NK-92 (cell line): ENCODE data around the gene CPA3.

Experiments used
- DNase-seq: peaks from one replicate; lab custom pipeline; 2025; ENCODE audit not compliant: unreplicated experiment; lab: John Stamatoyannopoulos, UW

CPA3 gene

GRCh38 chr3:148857316-148857715 lies 7.8 kb upstream of the CPA3 start:
- no peak for DNase-seq

DNA sequence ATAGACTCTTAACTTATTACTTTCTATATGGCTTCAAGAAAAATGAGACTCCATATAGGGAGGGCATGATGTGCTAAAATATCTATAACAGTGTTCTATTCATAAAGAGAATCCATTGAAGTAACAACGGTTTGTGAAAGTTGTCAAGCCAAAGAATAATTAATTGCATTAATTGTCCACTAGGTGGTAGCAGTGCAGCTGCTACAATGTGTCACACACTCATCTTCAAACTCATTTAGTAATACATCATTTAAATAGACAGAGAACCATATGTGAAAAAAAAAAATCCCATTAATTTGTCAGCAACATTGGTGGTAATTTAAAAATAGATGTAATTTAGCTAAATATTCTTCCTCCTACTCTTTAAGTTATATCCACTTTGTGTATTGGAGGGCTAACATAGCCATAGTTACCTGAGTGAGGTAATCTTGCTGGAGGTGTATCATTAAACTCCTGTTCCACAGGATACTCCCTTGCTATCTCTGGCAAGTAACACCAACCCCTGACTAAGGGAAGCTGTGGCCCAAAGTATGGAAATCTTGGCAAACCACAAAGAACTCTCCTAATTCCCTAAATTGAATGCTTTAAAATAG lies 3.7 kb upstream of the CPA3 start:
- DNase-seq: no peak

DNA sequence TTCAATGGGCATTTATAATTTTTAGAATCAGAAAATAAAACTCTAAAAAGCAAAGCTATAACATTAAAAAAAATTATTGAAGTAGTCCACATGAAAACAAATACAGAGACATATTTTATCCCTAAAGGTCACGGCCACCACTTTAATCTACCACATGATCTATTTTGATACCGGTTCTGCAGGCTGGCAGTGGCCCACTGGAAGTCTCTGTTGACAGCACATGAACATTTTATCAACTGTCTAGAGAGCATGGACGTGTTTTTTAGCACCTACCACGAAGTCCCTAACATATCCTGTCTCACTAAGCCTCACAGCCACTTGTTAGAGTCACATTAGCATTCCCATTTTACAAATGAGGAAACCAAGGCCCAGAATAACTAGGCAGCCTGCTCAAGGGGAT lies 1.8 kb upstream of the CPA3 start:
- no peak for DNase-seq

- no peak for DNase-seq
Measured at GRCh38 chr3:148863814-148864213, 1.3 kb upstream of the CPA3 start.

GRCh38 chr3:148866261-148866660 lies 1.2 kb downstream of the CPA3 start:
- DNase-seq: no peak

- DNase-seq: no peak
Measured at GRCh38 chr3:148873270-148873927, 8.3 kb downstream of the CPA3 start.

DNA sequence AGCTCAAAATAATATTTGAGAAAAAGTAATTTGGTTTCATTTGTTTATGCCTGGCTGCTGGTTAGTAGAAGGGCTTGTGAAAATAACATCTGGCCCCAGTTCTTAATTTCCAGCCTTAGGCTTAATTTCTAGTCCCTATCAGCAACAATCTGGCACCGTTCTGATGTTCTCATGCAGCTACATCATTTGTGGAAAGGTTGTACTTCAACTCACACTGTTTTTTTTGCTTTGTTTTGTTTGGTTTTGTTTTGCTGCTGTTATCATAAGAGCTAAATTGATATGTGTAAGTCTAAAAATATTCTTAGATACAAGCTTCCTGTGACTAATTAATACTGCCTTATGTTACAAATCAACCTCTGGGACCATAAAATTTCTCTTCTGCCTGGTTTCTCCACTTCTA lies 8.9 kb downstream of the CPA3 start:
- no peak for DNase-seq

- DNase-seq: no peak
Measured at GRCh38 chr3:148878095-148878494, 13.0 kb downstream of the CPA3 start.

- no peak for DNase-seq
Measured at GRCh38 chr3:148879256-148879655, 14.2 kb downstream of the CPA3 start.

GRCh38 chr3:148880681-148881080 lies 15.6 kb downstream of the CPA3 start:
- DNase-seq: no peak

DNA sequence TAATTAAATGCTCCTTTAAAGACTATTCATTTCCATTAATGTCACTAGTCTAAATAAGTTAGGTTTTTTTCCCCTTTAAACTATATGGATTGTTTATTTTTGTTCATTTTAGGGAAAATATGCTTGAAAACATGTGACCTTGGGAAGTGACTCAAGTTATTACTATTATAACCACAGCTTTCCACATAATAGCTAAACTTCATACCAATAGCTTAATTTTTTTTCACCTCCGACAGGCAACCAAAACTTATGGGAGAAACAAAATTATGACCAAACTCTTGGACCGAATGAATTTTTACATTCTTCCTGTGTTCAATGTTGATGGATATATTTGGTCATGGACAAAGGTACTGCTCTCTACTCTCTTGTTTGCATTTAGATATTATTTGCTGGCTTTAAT lies 16.2 kb downstream of the CPA3 start:
- DNase-seq: no peak

- no peak for DNase-seq
Measured at GRCh38 chr3:148882288-148882687, 17.2 kb downstream of the CPA3 start.

GRCh38 chr3:148883163-148883562 lies 18.1 kb downstream of the CPA3 start:
- no peak for DNase-seq

- DNase-seq: no peak
Measured at GRCh38 chr3:148884261-148884660, 19.2 kb downstream of the CPA3 start.

- DNase-seq: no peak
Measured at GRCh38 chr3:148889828-148890227, 24.7 kb downstream of the CPA3 start.

GRCh38 chr3:148896062-148896461 lies 31.0 kb downstream of the CPA3 start:
- no peak for DNase-seq

- DNase-seq: no peak
Measured at GRCh38 chr3:148901987-148902791, 37.1 kb downstream of the CPA3 start.

DNA sequence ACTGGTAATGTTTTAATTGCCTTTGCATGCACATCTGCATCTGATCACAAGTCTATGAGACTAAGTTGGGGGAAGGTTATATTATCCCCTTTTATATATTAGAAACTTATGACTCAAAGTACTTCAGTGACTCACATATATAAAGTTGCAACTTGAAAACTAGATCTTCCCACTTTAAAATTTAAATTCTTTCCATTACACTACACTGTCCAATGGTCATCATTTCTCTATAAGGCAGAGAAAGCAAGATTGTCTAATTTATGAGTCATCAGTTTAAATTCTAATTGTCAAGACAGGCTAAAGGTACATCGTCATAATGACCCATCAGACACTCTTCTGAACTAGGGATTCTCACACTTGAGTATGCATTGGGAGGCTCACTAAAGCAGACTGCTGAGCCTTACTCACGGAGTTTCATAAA lies 37.9 kb downstream of the CPA3 start:
- DNase-seq: no peak

- no peak for DNase-seq
Measured at GRCh38 chr3:148903941-148904340, 38.8 kb downstream of the CPA3 start.

DNA sequence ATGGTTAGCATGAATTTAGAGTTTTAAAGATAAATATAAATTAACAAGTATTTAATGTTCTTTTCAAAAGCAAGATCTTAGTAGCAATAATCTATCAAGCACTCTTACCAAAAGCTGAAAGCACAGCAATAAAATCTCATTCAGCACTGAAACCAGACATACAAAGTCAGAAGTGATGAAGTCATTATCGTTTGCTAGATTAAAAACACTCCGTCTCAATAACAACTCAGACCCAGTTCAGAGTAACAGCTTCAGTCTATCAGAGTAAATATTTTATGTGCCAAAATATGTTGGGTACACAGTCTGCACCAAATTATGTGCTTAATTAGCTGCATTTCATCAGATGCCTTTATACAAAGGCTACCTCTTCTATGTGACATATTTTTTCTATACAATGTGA lies 41.6 kb downstream of the CPA3 start:
- DNase-seq: no peak

DNA sequence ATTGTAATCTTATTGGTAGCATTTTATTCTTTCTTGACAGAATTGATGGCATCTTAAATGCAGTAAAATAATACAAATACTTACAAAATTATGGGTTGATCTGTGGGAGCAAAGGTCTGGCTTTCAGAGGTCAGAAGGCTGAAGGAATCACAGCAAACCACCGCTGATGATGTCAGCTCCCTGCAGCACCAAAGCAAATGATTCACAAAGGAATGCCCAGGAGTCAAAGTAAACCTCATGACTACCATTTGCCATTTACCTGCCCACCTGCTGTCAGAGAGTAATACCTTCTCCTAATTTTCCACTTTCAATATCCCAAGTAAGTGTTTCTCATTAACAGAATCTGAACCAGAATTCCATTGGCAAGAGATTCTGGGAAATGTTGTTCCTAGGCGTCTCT lies 46.1 kb downstream of the CPA3 start:
- DNase-seq: no peak

DNA sequence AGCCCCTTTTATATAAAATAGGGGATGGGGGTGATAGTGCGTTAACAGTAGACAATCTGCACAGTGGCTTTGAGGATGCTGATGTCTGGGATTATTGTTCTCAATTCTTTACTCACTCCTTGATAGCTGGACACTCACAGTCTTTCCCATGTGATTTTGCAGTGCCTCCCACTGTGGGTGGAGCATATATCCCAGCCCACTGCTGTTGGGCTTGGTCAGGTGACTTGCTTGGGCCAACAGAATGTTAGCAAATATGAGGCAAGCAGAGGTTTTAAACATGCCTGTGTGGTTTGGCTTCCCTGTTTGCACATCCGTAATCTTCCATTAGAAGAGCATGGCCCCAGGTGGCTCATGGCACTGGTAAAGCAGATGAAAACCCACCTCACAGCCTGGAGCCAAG lies 46.5 kb downstream of the CPA3 start:
- DNase-seq: no peak
